ENCODE results near the gene SRC.

- no peak for TF ChIP-seq POLR2AphosphoS5 (IDR thresholded peaks at IDR 0.05)
- no peak for TF ChIP-seq CTCF (IDR thresholded peaks at IDR 0.05)
- no peak for TF ChIP-seq POLR2A (IDR thresholded peaks at IDR 0.05)
Observed at GRCh38 chr20:37317316-37317715, 28.6 kb upstream of the SRC start.
